Measurements from ENCODE around the gene SORBS2.

The SORBS2 gene

DNA sequence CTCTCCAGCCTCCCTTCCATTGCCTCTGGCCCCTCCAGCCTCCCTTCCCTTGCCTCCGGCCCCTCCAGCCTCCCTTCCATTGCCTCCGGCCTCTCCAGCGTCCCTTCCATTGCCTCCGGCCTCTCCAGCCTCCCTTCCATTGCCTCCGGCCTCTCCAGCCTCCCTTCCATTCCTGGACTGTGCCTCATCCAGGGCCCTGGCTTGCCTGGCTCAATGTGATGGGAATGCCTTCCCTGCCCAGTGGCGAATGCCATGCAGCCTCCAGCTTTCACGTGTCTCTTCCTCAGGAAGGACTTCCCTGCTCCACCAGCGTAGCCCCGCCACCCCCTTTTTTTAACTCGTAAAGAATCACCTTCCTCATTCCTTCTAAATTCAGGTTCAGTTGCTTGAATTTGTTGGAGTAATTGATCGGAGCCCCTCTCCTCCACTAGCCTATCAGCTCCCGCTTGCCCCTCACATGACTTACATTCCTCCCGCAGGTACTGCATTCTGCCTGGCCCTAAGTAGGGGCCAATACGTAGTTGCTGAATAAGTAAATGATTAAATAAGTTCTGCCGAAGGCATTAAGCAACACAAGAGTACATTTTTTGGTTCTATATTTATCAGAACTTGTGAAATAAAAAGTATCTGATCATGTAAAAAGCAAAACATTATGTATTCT lies 30.3 kb downstream of the SORBS2 start:
- no peak overlapping the region for H3K4me3 ChIP-seq (ENCODE audit: low read depth, low read length)
- TF ChIP-seq, protein P1, sequence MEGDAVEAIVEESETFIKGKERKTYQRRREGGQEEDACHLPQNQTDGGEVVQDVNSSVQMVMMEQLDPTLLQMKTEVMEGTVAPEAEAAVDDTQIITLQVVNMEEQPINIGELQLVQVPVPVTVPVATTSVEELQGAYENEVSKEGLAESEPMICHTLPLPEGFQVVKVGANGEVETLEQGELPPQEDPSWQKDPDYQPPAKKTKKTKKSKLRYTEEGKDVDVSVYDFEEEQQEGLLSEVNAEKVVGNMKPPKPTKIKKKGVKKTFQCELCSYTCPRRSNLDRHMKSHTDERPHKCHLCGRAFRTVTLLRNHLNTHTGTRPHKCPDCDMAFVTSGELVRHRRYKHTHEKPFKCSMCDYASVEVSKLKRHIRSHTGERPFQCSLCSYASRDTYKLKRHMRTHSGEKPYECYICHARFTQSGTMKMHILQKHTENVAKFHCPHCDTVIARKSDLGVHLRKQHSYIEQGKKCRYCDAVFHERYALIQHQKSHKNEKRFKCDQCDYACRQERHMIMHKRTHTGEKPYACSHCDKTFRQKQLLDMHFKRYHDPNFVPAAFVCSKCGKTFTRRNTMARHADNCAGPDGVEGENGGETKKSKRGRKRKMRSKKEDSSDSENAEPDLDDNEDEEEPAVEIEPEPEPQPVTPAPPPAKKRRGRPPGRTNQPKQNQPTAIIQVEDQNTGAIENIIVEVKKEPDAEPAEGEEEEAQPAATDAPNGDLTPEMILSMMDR (IDR thresholded peaks at IDR 0.05; ENCODE audit: borderline replicate concordance, insufficient read depth, low read depth, low read length), result no peak

GRCh38 chr4:185780472-185780871 lies 31.5 kb downstream of the SORBS2 start:
- no peak overlapping the region for H3K4me3 ChIP-seq (ENCODE audit: low read depth, low read length)
- TF ChIP-seq, protein P1 (IDR thresholded peaks at IDR 0.05; ENCODE audit: borderline replicate concordance, insufficient read depth, low read depth, low read length), result no peak

DNA sequence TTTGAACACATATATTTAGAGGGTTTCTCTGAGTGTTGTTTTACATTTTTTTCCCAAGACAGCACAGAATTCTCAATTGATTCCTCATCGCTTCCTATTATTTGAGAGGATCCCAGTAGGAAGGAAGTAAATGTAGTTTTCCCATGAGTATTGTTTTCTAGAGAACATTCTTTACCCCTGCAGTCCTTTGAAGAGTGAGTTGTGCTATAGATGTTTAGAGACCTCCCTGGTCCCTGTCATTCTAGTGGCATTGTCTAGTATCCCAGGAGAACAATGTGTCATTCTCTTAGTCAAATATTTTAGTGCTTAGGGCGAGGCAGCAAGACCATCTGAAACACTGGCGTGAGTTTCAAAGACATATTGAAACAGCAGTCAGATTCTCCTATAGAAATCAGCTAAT lies 32.5 kb downstream of the SORBS2 start:
- TF ChIP-seq, protein P1 (IDR thresholded peaks at IDR 0.05; ENCODE audit: borderline replicate concordance, insufficient read depth, low read depth, low read length), result no peak
- H3K4me3 ChIP-seq (ENCODE audit: low read depth, low read length), result no peak overlapping the region

DNA sequence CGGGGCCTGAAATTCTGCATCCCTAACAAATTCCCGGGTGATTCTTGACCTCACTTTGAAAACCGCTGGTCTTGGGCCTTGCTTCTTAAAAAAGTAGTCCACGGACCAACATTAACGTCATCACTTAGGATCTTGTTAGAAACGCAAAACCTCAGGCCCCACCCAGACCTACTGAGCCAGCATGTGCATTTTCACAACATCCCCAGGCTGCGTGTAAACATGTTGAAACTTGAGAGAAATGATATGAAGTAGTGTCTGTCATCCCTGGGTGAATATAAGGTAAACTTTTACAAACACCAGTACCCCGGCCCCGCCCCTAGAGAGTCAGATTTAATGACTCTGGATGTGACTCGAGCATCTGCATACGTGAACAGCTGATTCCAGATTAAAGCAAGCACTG lies 33.7 kb downstream of the SORBS2 start:
- TF ChIP-seq, protein P1 (IDR thresholded peaks at IDR 0.05; ENCODE audit: borderline replicate concordance, insufficient read depth, low read depth, low read length), result no peak
- no peak overlapping the region for H3K4me3 ChIP-seq (ENCODE audit: low read depth, low read length)

DNA sequence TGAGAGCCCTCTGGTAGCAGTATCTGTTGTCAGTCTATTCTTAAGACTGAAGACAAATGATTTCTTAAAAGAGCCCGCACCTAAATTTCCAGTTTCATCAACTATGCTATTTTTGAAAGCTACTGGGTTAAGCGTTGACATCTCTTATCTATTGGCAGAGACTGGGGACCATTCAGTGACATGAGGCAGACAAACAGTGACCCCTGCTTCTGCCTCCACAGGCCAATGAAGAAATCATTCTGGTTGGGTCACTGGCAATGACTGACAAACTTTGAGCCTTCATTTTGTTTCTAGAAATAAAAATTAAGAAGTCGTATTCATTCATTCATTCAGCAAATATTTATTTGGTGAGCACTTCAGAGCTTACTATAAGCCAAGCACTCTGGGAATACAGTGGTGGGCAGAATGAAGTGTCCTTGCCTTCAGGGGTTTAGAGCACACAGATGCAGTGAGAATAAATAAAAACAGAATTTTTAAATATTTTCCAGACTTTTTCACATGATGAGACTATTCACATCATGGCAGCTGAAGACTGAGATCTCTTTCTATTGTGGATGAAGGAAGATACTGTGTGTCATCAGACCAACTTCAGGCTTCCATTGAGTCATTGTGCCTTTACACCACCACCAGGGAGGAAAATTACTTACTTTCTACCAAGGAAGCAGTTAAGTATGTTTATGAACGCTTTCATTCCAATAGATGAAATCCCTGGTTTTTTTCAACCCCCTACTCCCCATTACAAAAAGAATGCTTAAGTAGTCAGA lies 36.0 kb downstream of the SORBS2 start:
- H3K4me3 ChIP-seq (ENCODE audit: low read depth, low read length), result no peak overlapping the region
- TF ChIP-seq, protein P1 (IDR thresholded peaks at IDR 0.05; ENCODE audit: borderline replicate concordance, insufficient read depth, low read depth, low read length), result no peak

GRCh38 chr4:185774845-185775680 lies 36.9 kb downstream of the SORBS2 start:
- TF ChIP-seq, protein P1 (IDR thresholded peaks at IDR 0.05; ENCODE audit: borderline replicate concordance, insufficient read depth, low read depth, low read length), result no peak
- no peak overlapping the region for H3K4me3 ChIP-seq (ENCODE audit: low read depth, low read length)
